Fibroblast of villous mesenchyme (primary cell): ENCODE data around the gene SCUBE1. TPM values are rescaled to one million over a fixed set of nuclear protein-coding genes. Genes with fewer than 3 reads are reported as not detected.

Experiments used
- DNase-seq: peaks from one replicate; pipeline ENCODE4 v3.0.0-alpha.2; 2010; ENCODE audit warnings: low read depth
- H3K4me3 ChIP-seq: 2 replicates; pipeline ENCODE4 v1.5.1; 2011; ENCODE audit warnings: low read depth, mild to moderate bottlenecking, low read length
- CTCF ChIP-seq: IDR thresholded peaks from 2 replicates; pipeline ENCODE4 v1.5.1; 2012; ENCODE audit warnings: low read depth, mild to moderate bottlenecking, low read length; ENCODE audit not compliant: insufficient read depth
- total RNA-seq: library from RNA; depleted of rRNA; stranded (reverse); fragments of >200 nt; gene quantifications from 2 replicates; pipeline ENCODE4 v1.2.3, GENCODE V29; 2012

The SCUBE1 gene
- total RNA-seq, 1 donor: not detected

GRCh38 chr22:43183496-43184277 lies 159.5 kb downstream of the SCUBE1 start:
- TF ChIP-seq CTCF: no peak
- peak; percentile 84 for DNase-seq
- H3K4me3 ChIP-seq: no peak overlapping the region

DNA sequence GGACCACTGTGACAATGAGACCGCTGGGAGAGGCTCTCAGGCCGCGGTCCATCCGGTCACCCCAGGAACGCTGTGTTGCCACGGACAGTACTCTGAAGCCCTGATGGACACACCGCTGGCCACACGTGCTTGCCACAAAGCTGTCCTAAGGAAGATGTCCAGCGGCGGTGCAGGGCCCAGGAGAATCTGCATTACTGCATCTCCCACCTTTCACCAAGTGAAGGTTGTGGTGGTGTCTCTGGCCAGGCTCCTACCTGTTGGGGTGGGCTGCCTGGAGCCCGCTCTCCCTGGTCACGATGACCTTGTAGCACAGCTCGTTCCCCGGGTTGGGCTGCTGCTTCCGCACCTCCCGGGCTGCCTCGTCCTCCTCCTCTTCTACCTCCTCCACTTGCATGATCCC lies 160.4 kb downstream of the SCUBE1 start:
- no peak for DNase-seq
- no peak overlapping the region for H3K4me3 ChIP-seq
- no peak for TF ChIP-seq CTCF

DNA sequence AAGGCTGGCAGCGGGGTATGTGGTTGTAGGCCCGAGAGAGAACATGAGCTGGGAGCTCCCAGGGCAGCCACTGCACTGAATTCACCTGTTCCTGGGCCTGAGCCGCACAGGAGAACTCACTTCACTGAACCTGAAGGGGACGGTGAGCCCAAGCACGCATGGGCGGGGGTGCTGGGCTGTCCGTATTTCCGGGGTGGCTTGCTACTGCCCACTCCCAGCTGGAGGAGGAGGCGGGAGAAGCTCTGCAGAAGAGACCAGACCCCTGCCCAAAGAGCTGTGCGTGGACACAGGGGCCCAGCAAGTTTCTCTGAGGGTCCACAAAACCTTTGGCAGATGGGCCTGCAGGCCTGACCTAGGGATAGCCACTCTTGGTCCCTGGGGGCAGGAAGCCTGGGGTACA lies 161.1 kb downstream of the SCUBE1 start:
- TF ChIP-seq CTCF: no peak
- no peak overlapping the region for H3K4me3 ChIP-seq
- no peak for DNase-seq

GRCh38 chr22:43181321-43182076 lies 161.7 kb downstream of the SCUBE1 start:
- DNase-seq: no peak
- no peak for TF ChIP-seq CTCF
- H3K4me3 ChIP-seq: no peak overlapping the region

GRCh38 chr22:43180670-43181069 lies 162.5 kb downstream of the SCUBE1 start:
- no peak for DNase-seq

DNA sequence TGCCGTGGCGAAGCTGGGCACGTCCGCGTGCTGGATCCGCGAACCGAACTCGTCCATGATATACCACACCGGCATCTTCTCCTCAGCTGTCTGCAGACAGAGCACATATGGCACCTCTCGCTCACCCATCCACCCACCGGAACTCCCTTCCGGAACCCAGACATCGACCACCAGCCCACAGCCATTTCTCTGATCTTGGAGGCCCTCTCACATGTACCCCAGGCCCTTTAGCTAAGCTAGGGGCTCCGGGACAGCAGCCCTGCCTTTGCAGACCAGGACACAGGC lies 163.3 kb downstream of the SCUBE1 start:
- TF ChIP-seq CTCF: no peak
- no peak for DNase-seq
- no peak overlapping the region for H3K4me3 ChIP-seq

More at GRCh38 chr22:43180670-43181069, 162.5 kb downstream of the SCUBE1 start:
- no peak for TF ChIP-seq CTCF
- no peak overlapping the region for H3K4me3 ChIP-seq
